Parathyroid adenoma (tissue), 2 donors: ENCODE results near the gene DDRGK1.
A peak's percentile ranks its signal among the peaks of the same experiment; 100 is the strongest.

Experiments
- H2AFZ ChIP-seq: fragments of 300-600 bp; sonication (generic); one replicate; pipeline ENCODE4 v1.7.0; 2017; ENCODE audit warnings: antibody characterized with exemption, mild to moderate bottlenecking
- H3K27ac ChIP-seq: fragments of 300-600 bp; sonication (generic); one replicate; pipeline ENCODE4 v1.7.0; 2017
- H3K27me3 ChIP-seq: fragments of 300-600 bp; sonication (generic); one replicate; pipeline ENCODE4 v1.7.0; 2017; ENCODE audit warnings: low read length; ENCODE audit not compliant: control insufficient read depth, insufficient read depth
- H3K36me3 ChIP-seq: fragments of 300-600 bp; sonication (generic); one replicate; pipeline ENCODE4 v1.7.0; 2017; ENCODE audit warnings: low read length; ENCODE audit not compliant: control insufficient read depth, insufficient read depth
- H3K4me1 ChIP-seq: fragments of 300-600 bp; sonication (generic); one replicate; pipeline ENCODE4 v1.7.0; 2017; ENCODE audit warnings: control low read depth
- H3K4me2 ChIP-seq: fragments of 300-600 bp; sonication (generic); one replicate; pipeline ENCODE4 v1.7.0; 2017; ENCODE audit warnings: low read length
- H3K4me3 ChIP-seq: fragments of 300-600 bp; sonication (generic); one replicate; pipeline ENCODE4 v1.7.0; 2017; ENCODE audit warnings: low read depth, low read length
- H3K79me2 ChIP-seq: fragments of 300-600 bp; sonication (generic); one replicate; pipeline ENCODE4 v1.7.0; 2017; ENCODE audit warnings: control low read depth
- H3K9ac ChIP-seq: fragments of 300-600 bp; sonication (generic); one replicate; pipeline ENCODE4 v1.7.0; 2017; ENCODE audit warnings: mild to moderate bottlenecking
- H3K9me3 ChIP-seq: fragments of 300-600 bp; sonication (generic); one replicate; pipeline ENCODE4 v1.7.0; 2017; ENCODE audit warnings: low read length; ENCODE audit not compliant: control insufficient read depth
- CTCF ChIP-seq: fragments of 300-600 bp; sonication (generic); IDR thresholded peaks from one replicate; pipeline ENCODE4 v1.7.0; 2017; ENCODE audit warnings: antibody characterized with exemption, mild to moderate bottlenecking
- donor health status: primary hyperparathyroidism.

Gene DDRGK1

DNA sequence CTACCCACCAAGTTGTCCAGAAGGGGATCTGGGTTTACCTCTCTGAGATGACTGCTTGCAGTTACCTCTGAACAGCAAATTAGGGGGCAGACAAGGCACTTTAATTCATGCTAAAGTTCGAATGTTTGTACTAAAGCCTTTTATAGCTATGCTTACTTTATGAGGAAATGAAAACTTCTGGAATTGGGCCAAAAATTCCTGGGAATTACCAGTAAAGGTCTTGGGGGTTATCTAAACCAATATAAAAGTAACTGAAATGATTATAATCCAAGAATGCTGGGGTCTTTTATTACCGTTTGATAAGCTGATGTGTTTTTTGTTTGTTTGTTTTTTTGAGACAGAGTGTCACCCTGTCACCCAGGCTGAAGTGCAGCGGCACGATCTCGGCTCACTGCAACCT lies 23.2 kb downstream of the DDRGK1 start:
- Histone ChIP-seq H3K9ac (no peak overlapping the region), H3K36me3 (no peaks in the 10 kb centered on the region), H3K27ac (no peak overlapping the region), H3K27me3 (no peaks in the 10 kb centered on the region), H3K4me3 (no peak overlapping the region), H2AFZ (no peak overlapping the region), H3K9me3 (no peaks in the 10 kb centered on the region), H3K4me1 (no peaks in the 10 kb centered on the region), H3K79me2 (no peaks in the 10 kb centered on the region), H3K4me2 (no peak overlapping the region)
- no peak for TF ChIP-seq CTCF

DNA sequence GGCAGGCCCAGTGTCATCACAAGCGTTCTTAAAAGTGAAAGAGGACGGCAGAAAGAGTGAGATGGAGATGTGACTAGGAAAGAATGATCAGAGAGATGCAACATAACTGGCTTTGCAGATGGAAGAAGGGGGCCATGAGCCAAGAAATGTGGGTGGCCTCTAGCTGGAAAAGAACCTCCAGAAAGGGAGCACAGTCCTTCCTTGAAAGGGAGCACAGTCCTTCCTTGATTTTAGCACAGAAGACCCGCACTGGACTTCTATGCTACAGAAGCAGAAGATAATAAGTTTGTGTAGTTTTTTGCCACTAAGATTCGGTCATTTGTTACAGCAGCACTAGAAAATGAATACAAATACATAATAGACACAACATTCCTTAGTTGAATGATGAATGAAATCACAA lies 24.2 kb downstream of the DDRGK1 start:
- H3K9me3 ChIP-seq, result no peaks in the 10 kb centered on the region
- no peak for TF ChIP-seq CTCF
- H3K27me3 ChIP-seq, result no peaks in the 10 kb centered on the region
- H3K4me2 ChIP-seq, result no peak overlapping the region
- no peaks in the 10 kb centered on the region for H3K36me3 ChIP-seq
- no peak overlapping the region for H3K9ac ChIP-seq
- H3K4me3 ChIP-seq, result no peak overlapping the region
- H3K27ac ChIP-seq, result no peak overlapping the region
- H2AFZ ChIP-seq, result no peak overlapping the region
- H3K4me1 ChIP-seq, result peaks cover 2% of the 10 kb centered on the region
- no peaks in the 10 kb centered on the region for H3K79me2 ChIP-seq

- Histone ChIP-seq H3K36me3 (no peaks in the 10 kb centered on the region), H2AFZ (no peak overlapping the region), H3K4me2 (no peak overlapping the region), H3K79me2 (no peaks in the 10 kb centered on the region), H3K4me1 (peaks cover 2% of the 10 kb centered on the region), H3K9ac (no peak overlapping the region), H3K27me3 (no peaks in the 10 kb centered on the region), H3K9me3 (no peaks in the 10 kb centered on the region), H3K4me3 (no peak overlapping the region), H3K27ac (no peak overlapping the region)
- no peak for TF ChIP-seq CTCF
These were observed 26.6 kb downstream of the DDRGK1 start for GRCh38 chr20:3177746-3178485.

DNA sequence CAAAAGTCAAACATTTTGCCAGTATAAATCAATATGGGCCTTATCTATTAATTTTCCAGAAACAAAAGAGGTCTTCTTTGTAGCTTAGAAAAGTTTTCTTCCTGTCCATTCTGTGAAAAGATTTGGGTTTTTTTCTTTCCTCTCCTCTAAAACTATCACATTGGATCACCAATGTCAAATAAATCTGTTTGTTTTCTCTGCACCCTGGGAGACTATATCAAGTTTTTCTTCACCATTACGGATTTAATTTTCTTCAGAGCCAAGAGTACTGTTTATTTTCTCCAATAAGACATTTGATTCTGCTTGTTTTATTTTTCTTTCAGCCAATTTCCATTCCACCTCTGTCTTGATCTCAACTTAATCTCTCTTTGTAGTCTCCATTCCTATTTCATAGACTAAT lies 29.2 kb downstream of the DDRGK1 start:
- peak overlapping the region; percentile 88 for H3K4me2 ChIP-seq
- H3K36me3 ChIP-seq, result no peaks in the 10 kb centered on the region
- no peaks in the 10 kb centered on the region for H3K9me3 ChIP-seq
- peaks cover 2% of the 10 kb centered on the region for H3K4me1 ChIP-seq
- no peaks in the 10 kb centered on the region for H3K27me3 ChIP-seq
- H3K27ac ChIP-seq, result peak overlapping the region; percentile 7
- peak overlapping the region; percentile 95 for H3K4me3 ChIP-seq
- no peak for TF ChIP-seq CTCF
- no peaks in the 10 kb centered on the region for H3K79me2 ChIP-seq
- H3K9ac ChIP-seq, result no peak overlapping the region
- H2AFZ ChIP-seq, result peak overlapping the region; percentile 99
